GM19438 (cell line): ENCODE results near the gene ZNF211.

Experiments used
- ATAC-seq: cut with Tn5 transposase; IDR thresholded peaks from one replicate; pipeline ENCODE4 v1.9.1; 2021; ENCODE audit warnings: low read depth; ENCODE audit not compliant: unreplicated experiment

Gene ZNF211

GRCh38 chr19:57653689-57654088, 20.7 kb downstream of the ZNF211 start:
- no peak for ATAC-seq

GRCh38 chr19:57655443-57655842, 22.5 kb downstream of the ZNF211 start:
- no peak for ATAC-seq

GRCh38 chr19:57656346-57656745, 23.4 kb downstream of the ZNF211 start:
- no peak for ATAC-seq

- no peak for ATAC-seq
These were observed 31.5 kb downstream of the ZNF211 start for GRCh38 chr19:57664269-57665127.

GRCh38 chr19:57665261-57665806, 32.4 kb downstream of the ZNF211 start:
- no peak for ATAC-seq

GRCh38 chr19:57667228-57667627, 34.3 kb downstream of the ZNF211 start:
- ATAC-seq, result no peak

- ATAC-seq, result no peak
These were observed 35.7 kb downstream of the ZNF211 start, which contains the start of gene ZSCAN4 for GRCh38 chr19:57668635-57669034. TSS of gene ZSCAN4 (plus strand) at chr19:57668935. CDS start at chr19:57676146, 7,211 bp downstream.

- ATAC-seq, result no peak
These were observed 38.3 kb downstream of the ZNF211 start for GRCh38 chr19:57671124-57671895.

GRCh38 chr19:57672466-57672865, 39.5 kb downstream of the ZNF211 start:
- no peak for ATAC-seq

GRCh38 chr19:57675881-57676280, 42.9 kb downstream of the ZNF211 start:
- ATAC-seq, result no peak

- ATAC-seq, result no peak
These were observed 49.3 kb downstream of the ZNF211 start for GRCh38 chr19:57682226-57682766.

GRCh38 chr19:57686727-57687126, 53.8 kb downstream of the ZNF211 start:
- ATAC-seq, result no peak

- ATAC-seq, result no peak
These were observed 54.5 kb downstream of the ZNF211 start for GRCh38 chr19:57687363-57688010.

- ATAC-seq, result no peak
These were observed 55.2 kb downstream of the ZNF211 start for GRCh38 chr19:57688011-57688763.

- no peak for ATAC-seq
These were observed 56.8 kb downstream of the ZNF211 start for GRCh38 chr19:57689750-57690149.
